BE2C (cell line): Measurements from ENCODE around the gene RTKN2.

Source experiments
- DNase-seq: peaks from one replicate; pipeline ENCODE4 v3.0.0-alpha.2; 2020
- H3K27me3 ChIP-seq: fragments of 250-450 bp; sonication (Bioruptor Pico); 2 replicates; pipeline ENCODE4 v1.5.1; 2020; ENCODE audit warnings: mild to moderate bottlenecking
- H3K36me3 ChIP-seq: fragments of 250-450 bp; sonication (Bioruptor Pico); 2 replicates; pipeline ENCODE4 v1.5.1; 2020; ENCODE audit warnings: mild to moderate bottlenecking
- H3K4me1 ChIP-seq: fragments of 250-450 bp; sonication (Bioruptor Pico); 2 replicates; pipeline ENCODE4 v1.5.1; 2020
- H3K4me3 ChIP-seq: 2 replicates; pipeline ENCODE4 v1.5.1; 2011; ENCODE audit warnings: low read depth, low read length
- H3K9me3 ChIP-seq: fragments of 250-450 bp; sonication (Bioruptor Pico); 2 replicates; pipeline ENCODE4 v1.5.1; 2020
- CTCF ChIP-seq: IDR thresholded peaks from 2 replicates; pipeline ENCODE4 v1.5.1; 2012; ENCODE audit warnings: mild to moderate bottlenecking, low read depth, low read length

RTKN2 gene

DNA sequence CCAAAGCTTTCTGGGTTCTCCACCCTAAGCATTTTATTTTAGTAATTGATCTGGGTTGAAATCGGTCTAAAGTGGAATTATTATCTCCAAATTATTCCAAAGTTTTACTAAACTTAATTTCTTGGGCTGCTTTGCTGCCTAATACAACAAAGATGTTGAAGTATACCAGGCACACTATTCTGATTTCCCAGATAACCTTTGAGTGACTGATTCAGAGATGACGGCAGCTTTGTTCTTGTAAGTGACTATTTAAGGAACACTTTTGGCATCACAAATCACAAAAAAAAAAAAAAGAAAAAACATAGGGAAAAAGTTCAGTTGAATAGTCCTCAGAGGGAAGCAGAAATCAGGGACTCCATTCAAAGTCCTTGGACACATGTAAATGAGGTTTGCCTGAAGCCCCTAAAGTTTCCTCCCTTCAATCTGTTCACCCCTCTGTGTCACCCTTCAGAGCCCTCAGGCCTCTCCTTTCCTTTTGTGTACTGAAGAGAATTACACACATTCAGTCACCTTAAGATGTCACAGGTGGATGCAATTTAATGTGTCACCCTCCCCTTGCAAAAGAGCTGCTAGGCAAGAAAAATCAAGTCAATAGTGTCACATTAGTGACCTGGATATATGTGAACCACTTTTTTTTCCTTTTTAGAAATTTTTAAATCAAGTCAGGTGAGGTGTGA lies 81.5 kb downstream of the RTKN2 start:
- no peaks in the 10 kb centered on the region for H3K9me3 ChIP-seq
- H3K27me3 ChIP-seq = no peaks in the 10 kb centered on the region
- H3K36me3 ChIP-seq = no peaks in the 10 kb centered on the region
- DNase-seq = no peak
- H3K4me1 ChIP-seq = no peaks in the 10 kb centered on the region
- H3K4me3 ChIP-seq = no peak overlapping the region
- no peak for TF ChIP-seq CTCF

DNA sequence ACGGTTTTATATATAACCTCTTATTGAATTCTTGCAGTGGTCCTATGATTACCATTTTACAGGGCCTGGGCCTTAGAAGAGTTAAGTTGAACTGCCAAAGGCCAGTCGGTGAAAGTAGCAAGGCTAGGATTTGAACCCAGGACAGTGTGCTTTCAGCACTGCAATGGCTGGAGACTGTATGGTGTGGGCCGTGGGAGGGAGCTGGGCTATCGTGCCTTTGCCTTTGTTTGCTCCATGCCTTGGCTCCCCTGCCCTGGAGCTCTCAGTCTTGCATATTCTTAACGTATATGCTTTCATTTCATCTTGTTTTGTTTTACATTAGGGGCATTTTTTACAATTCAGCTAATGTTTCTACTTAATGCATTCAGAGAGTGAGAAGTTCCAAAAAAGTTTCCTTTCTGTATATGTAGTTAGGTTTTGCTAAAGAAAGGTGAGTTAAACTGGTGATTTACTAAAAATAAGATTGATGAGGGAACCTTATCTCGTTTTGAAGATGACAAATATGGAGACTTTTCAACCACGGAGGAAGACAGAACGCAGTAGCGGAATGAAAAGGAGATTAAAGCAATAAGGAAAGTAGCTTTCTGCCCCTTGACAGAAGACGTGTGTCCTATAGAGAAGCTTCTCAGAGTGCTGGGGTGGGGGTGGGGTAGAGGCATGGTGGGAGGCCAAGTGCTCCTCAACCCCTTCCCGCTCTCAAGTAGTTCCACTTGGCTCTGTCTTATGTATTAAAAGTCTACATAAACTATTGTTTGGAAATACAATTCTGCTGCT lies 82.5 kb downstream of the RTKN2 start:
- DNase-seq = no peak
- Histone ChIP-seq H3K4me1 (no peaks in the 10 kb centered on the region), H3K9me3 (no peaks in the 10 kb centered on the region), H3K27me3 (no peaks in the 10 kb centered on the region), H3K4me3 (no peak overlapping the region), H3K36me3 (no peaks in the 10 kb centered on the region)
- no peak for TF ChIP-seq CTCF

- no peaks in the 10 kb centered on the region for H3K27me3 ChIP-seq
- no peak for DNase-seq
- no peaks in the 10 kb centered on the region for H3K4me1 ChIP-seq
- no peak for TF ChIP-seq CTCF
- H3K4me3 ChIP-seq = no peak overlapping the region
- H3K9me3 ChIP-seq = no peaks in the 10 kb centered on the region
- H3K36me3 ChIP-seq = no peaks in the 10 kb centered on the region
Observed at GRCh38 chr10:62183857-62184795, 84.5 kb downstream of the RTKN2 start.

DNA sequence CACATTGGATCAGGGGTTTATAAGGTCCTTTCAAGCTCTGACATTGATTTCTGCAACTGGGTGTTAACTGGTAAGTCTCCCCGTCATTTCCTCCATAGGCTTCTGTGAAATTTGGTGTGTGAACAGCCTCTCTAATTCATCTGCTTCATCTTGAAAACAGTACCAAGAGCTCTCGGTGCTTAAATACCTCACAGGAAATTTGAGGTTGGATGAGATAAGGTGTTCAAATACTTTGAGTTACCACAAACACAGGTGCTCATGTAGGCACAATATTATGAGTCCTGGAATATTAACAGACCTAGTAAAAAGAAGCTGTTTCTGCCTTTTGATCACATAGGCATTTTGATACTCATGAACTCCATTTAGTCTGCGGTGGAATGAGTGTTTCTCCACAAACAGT lies 85.2 kb downstream of the RTKN2 start:
- H3K36me3 ChIP-seq = no peaks in the 10 kb centered on the region
- no peak overlapping the region for H3K4me3 ChIP-seq
- H3K4me1 ChIP-seq = no peaks in the 10 kb centered on the region
- DNase-seq = no peak
- no peaks in the 10 kb centered on the region for H3K27me3 ChIP-seq
- no peak for TF ChIP-seq CTCF
- no peaks in the 10 kb centered on the region for H3K9me3 ChIP-seq

DNA sequence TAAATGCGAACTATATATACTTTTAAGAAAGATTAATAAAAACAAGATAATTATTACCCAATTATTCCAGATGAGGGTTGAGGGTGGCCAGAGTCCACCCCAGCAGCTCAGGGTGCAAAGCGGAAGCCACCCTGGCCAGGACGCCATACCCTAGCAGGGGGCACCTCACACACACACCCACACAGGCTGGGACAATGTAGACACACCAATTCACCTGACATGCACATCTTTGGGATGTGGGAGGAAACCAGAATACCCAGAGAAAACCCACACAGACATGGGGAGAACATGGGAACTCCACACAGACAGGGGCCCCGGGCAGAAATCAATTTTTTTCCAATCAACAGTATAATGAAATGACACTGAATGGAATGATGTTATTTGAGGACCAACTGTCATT lies 86.0 kb downstream of the RTKN2 start:
- no peaks in the 10 kb centered on the region for H3K4me1 ChIP-seq
- H3K4me3 ChIP-seq = no peak overlapping the region
- H3K27me3 ChIP-seq = no peaks in the 10 kb centered on the region
- H3K36me3 ChIP-seq = no peaks in the 10 kb centered on the region
- DNase-seq = no peak
- TF ChIP-seq CTCF = no peak
- no peaks in the 10 kb centered on the region for H3K9me3 ChIP-seq
